Cardiac fibroblast (primary cell): ENCODE measurements around the gene LMNA.

Experiments used
- DNase-seq, 2 donors: peaks; one replicate each; pipeline versions ENCODE4 v3.0.0 to v3.0.0-alpha.2; 2010; ENCODE audit warnings: low read depth in 2 of 2
- H3K4me3 ChIP-seq, 2 donors: replicated peaks in 1 of 2; 1 replicate in 1 of 2; 2 replicates in 1 of 2; pipeline ENCODE4 v1.5.1; 2011; ENCODE audit warnings: low read depth in 2 of 2, low read length in 2 of 2, mild to moderate bottlenecking in 2 of 2, moderate library complexity in 1 of 2
- CTCF ChIP-seq: IDR thresholded peaks from one replicate; pipeline ENCODE4 v1.5.1; 2011; ENCODE audit warnings: low read depth, mild to moderate bottlenecking, low read length, inconsistent platforms

LMNA gene

GRCh38 chr1:156081180-156081916 is 33.2 kb upstream of the LMNA start:
- DNase-seq: no peak
- H3K4me3 ChIP-seq: peak overlapping the region; percentile 73 to 79
- TF ChIP-seq CTCF: no peak

- DNase-seq: no peak
- H3K4me3 ChIP-seq: peak overlapping the region; percentile 73 to 79
- no peak for TF ChIP-seq CTCF
Observed at GRCh38 chr1:156081917-156082308, 32.6 kb upstream of the LMNA start.

DNA sequence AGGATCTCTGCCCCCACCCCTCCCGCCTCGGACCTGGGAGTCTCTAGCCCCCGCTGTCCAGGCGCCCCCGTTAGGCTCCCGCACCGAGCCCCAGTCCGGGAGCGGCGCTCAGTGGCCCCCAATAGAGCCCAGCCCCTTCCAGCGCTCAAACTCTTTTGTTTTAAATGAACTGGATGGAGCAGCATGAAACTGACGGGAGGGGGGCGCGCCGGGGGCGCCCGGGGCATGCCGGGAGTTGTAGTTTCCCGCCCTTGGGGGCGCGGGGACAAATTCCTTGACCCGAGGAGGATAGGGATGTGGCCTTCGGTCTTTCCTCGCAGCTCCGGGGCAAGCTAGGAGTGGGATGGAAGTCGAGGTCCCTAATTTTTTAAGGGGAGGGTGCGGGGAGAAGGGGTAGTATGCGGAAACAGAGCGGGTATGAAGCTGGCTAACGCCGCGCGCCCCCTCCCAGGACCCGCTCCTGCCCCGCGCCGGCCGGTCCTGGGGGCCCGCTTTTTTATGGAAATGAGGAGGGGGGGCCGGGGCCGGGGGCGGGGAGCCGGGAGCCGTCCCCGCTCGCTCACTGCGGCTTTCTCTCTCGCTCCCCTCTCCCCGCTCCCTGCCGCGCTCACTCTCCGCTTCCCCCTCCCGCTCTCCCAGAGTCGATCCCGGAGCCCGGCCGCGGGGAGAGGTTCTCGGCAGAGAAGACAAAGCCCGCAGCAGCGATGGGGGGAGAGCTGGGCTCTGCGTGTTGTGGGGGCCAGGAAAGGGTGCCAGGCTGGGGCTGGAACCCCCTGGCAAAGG is 32.0 kb upstream of the LMNA start, which contains the start of gene MEX3A:
Gene MEX3A (minus strand): TSS at position 157 of the 783 bp plus-strand sequence. CDS start 467 bp downstream, outside the sequence.
- no peak for TF ChIP-seq CTCF
- DNase-seq: peak; percentile 65 to 77
- H3K4me3 ChIP-seq: peak within 1 kb of the TSS; percentile 73 to 79

DNA sequence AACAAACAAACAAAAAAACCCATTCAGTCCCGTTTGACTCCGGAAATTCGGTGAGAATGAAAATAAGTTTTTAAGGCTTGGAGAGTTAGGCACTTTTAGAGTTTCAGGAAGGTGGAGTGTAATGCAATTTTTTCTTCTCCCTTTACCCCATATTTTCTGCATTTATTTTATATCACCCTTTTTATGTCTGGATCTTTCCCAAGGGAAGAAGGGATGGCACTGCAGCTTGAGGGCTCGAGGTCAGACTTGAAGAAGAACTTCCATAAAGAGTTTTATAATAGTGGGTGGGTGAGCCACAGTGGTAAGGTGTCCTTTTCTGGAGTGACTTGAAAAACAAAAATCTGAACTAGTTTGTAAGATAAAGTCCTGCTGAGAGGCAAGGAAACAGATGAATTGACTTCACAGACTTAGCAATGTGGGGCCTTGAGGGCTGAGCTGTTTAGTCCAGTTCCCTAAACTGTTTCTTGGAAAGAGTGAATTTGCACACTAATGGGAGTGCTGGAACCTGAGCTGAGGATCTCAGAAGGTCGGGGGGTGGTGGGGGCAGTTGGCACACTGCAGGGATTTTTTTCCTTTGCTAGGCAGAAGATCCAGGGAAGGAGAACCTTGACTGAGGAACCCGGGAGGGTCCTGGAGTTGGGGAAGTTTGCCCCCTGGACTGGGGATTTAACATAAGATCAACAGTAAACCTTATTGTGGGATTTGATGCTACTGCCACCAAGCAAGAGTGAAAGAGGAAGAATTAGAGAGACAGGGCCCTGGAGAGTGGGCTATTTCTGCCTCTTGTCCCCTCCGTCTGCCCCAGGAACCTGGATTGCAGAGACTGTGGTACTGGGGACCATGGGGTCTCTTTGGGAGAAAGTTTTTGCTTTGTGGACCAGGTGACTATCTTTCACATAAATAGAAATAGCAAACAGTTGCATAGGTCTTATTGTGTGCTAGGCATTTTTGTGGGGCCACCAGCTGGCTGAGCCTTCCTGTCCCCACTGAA is 30.4 kb upstream of the LMNA start:
- no peak overlapping the region for H3K4me3 ChIP-seq
- DNase-seq: no peak
- no peak for TF ChIP-seq CTCF

- H3K4me3 ChIP-seq: no peak overlapping the region
- no peak for TF ChIP-seq CTCF
- DNase-seq: peak; percentile 85 to 89
Observed at GRCh38 chr1:156086256-156086662, 28.3 kb upstream of the LMNA start.

- TF ChIP-seq CTCF: no peak
- H3K4me3 ChIP-seq: no peak overlapping the region
- no peak for DNase-seq
Observed at GRCh38 chr1:156089704-156090103, 24.8 kb upstream of the LMNA start.
